ENCODE results near the gene SCFD1.

Gene SCFD1

GRCh38 chr14:30585204-30585603 lies 36.9 kb upstream of the SCFD1 start:
- Histone ChIP-seq H3K9me3 (ENCODE audit: control insufficient read depth, insufficient read depth, low read length) (peaks cover 4% of the 10 kb centered on the region; the same call in 1 of the 2 replicates), H3K4me3 (ENCODE audit: low read length) (no peak overlapping the region), H3K4me1 (ENCODE audit: control insufficient read depth, low read length) (no peaks in the 10 kb centered on the region), H3K36me3 (ENCODE audit: control insufficient read depth, low read length) (peaks cover 89% of the 10 kb centered on the region), H3F3A (ENCODE audit: control insufficient read depth, insufficient read depth) (no peaks in the 10 kb centered on the region; the same call in 1 of the 2 replicates), H4K20me1 (ENCODE audit: control insufficient read depth, insufficient read depth, low read depth, low read length) (peaks cover 4% of the 10 kb centered on the region; the same call in 1 of the 2 replicates), H3K9me2 (replicated peaks; ENCODE audit: control insufficient read depth, low read length) (no peaks in the 10 kb centered on the region), H3K27ac (ENCODE audit: low read depth, low read length) (no peak overlapping the region), H3K27me3 (ENCODE audit: control insufficient read depth, low read length) (no peaks in the 10 kb centered on the region), H3K79me2 (ENCODE audit: control insufficient read depth, low read length) (peaks cover 74% of the 10 kb centered on the region), H3K4me2 (ENCODE audit: low read length) (no peak overlapping the region)
- TF ChIP-seq CTCF (IDR thresholded peaks at IDR 0.05; ENCODE audit: low read depth, low read length, poor library complexity, severe bottlenecking) (no peak), EZH2phosphoT487 (IDR thresholded peaks at IDR 0.05; ENCODE audit: borderline replicate concordance, low read length) (no peak)

GRCh38 chr14:30587141-30587540 lies 35.0 kb upstream of the SCFD1 start:
- peaks cover 91% of the 10 kb centered on the region for H3K36me3 ChIP-seq (ENCODE audit: control insufficient read depth, low read length)

GRCh38 chr14:30588873-30589272 lies 33.2 kb upstream of the SCFD1 start:
- no peak overlapping the region for H3K4me3 ChIP-seq (ENCODE audit: low read length)
- peaks cover 4% of the 10 kb centered on the region; the same call in 1 of the 2 replicates for H4K20me1 ChIP-seq (ENCODE audit: control insufficient read depth, insufficient read depth, low read depth, low read length)
- H3F3A ChIP-seq (ENCODE audit: control insufficient read depth, insufficient read depth), result no peaks in the 10 kb centered on the region; the same call in 1 of the 2 replicates
- peaks cover 51% of the 10 kb centered on the region for H3K79me2 ChIP-seq (ENCODE audit: control insufficient read depth, low read length)
- no peaks in the 10 kb centered on the region for H3K27me3 ChIP-seq (ENCODE audit: control insufficient read depth, low read length)
- H3K4me1 ChIP-seq (ENCODE audit: control insufficient read depth, low read length), result no peaks in the 10 kb centered on the region
- H3K36me3 ChIP-seq (ENCODE audit: control insufficient read depth, low read length), result peaks cover 88% of the 10 kb centered on the region
- H3K9me3 ChIP-seq (ENCODE audit: control insufficient read depth, insufficient read depth, low read length), result peaks cover 4% of the 10 kb centered on the region; the same call in 1 of the 2 replicates
- TF ChIP-seq CTCF (IDR thresholded peaks at IDR 0.05; ENCODE audit: low read depth, low read length, poor library complexity, severe bottlenecking), result no peak
- TF ChIP-seq EZH2phosphoT487 (IDR thresholded peaks at IDR 0.05; ENCODE audit: borderline replicate concordance, low read length), result no peak
- H3K27ac ChIP-seq (ENCODE audit: low read depth, low read length), result no peak overlapping the region
- no peak overlapping the region for H3K4me2 ChIP-seq (ENCODE audit: low read length)
- no peaks in the 10 kb centered on the region for H3K9me2 ChIP-seq (replicated peaks; ENCODE audit: control insufficient read depth, low read length)

More at GRCh38 chr14:30587141-30587540, 35.0 kb upstream of the SCFD1 start:
- no peak overlapping the region for H3K27ac ChIP-seq (ENCODE audit: low read depth, low read length)
- no peaks in the 10 kb centered on the region for H3K27me3 ChIP-seq (ENCODE audit: control insufficient read depth, low read length)
- peaks cover 64% of the 10 kb centered on the region for H3K79me2 ChIP-seq (ENCODE audit: control insufficient read depth, low read length)
- no peaks in the 10 kb centered on the region for H3K9me2 ChIP-seq (replicated peaks; ENCODE audit: control insufficient read depth, low read length)
- TF ChIP-seq CTCF (IDR thresholded peaks at IDR 0.05; ENCODE audit: low read depth, low read length, poor library complexity, severe bottlenecking) (no peak), EZH2phosphoT487 (IDR thresholded peaks at IDR 0.05; ENCODE audit: borderline replicate concordance, low read length) (no peak)
- peaks cover 4% of the 10 kb centered on the region; the same call in 1 of the 2 replicates for H4K20me1 ChIP-seq (ENCODE audit: control insufficient read depth, insufficient read depth, low read depth, low read length)
- H3K4me1 ChIP-seq (ENCODE audit: control insufficient read depth, low read length), result no peaks in the 10 kb centered on the region
- peaks cover 4% of the 10 kb centered on the region; the same call in 1 of the 2 replicates for H3K9me3 ChIP-seq (ENCODE audit: control insufficient read depth, insufficient read depth, low read length)
- H3K4me3 ChIP-seq (ENCODE audit: low read length), result no peak overlapping the region
- H3F3A ChIP-seq (ENCODE audit: control insufficient read depth, insufficient read depth), result no peaks in the 10 kb centered on the region; the same call in 1 of the 2 replicates
- no peak overlapping the region for H3K4me2 ChIP-seq (ENCODE audit: low read length)

Measured in DOHH2 (cell line).